Endodermal cell (in vitro differentiated cells): ENCODE data around the gene TULP4. TPM values are rescaled to one million over a fixed set of nuclear protein-coding genes. Genes with fewer than 3 reads are reported as not detected.
"Not testable (repeated sequence)": the region's sequence is repeated elsewhere in the genome, so short reads cannot be mapped to it uniquely, and the experiment has no call there.

Experiments used
- DNase-seq: peaks from one replicate; pipeline ENCODE4 v3.0.0-alpha.2; 2017
- H3K27ac ChIP-seq: 2 replicates; pipeline ENCODE4 v1.5.1; 2013; ENCODE audit warnings: mild to moderate bottlenecking, low read depth, low read length, moderate library complexity
- H3K27me3 ChIP-seq: 2 replicates; pipeline ENCODE4 v1.6.1; 2013; ENCODE audit warnings: mild to moderate bottlenecking, low read length, moderate library complexity; ENCODE audit not compliant: insufficient read depth, control insufficient read depth, poor library complexity, severe bottlenecking
- H3K36me3 ChIP-seq: 2 replicates; pipeline ENCODE4 v1.7.0; 2013; ENCODE audit warnings: mild to moderate bottlenecking, low read length, moderate library complexity; ENCODE audit not compliant: control insufficient read depth, insufficient read depth
- H3K4me1 ChIP-seq: one replicate; pipeline ENCODE4 v1.7.0; 2013; ENCODE audit warnings: low read length; ENCODE audit not compliant: control insufficient read depth, insufficient read depth
- H3K4me3 ChIP-seq: 2 replicates; pipeline ENCODE4 v1.5.1; 2013; ENCODE audit warnings: mild to moderate bottlenecking, low read length, moderate library complexity
- H3K9ac ChIP-seq: 2 replicates; pipeline ENCODE4 v1.6.1; 2013; ENCODE audit warnings: mild to moderate bottlenecking, low read length, moderate library complexity; ENCODE audit not compliant: poor library complexity, severe bottlenecking; ENCODE audit errors: extremely low read depth
- H3K9me3 ChIP-seq: 2 replicates; pipeline ENCODE4 v1.6.1; 2013; ENCODE audit warnings: mild to moderate bottlenecking, low read length, moderate library complexity; ENCODE audit not compliant: control insufficient read depth
- H3K27ac Mint-ChIP-seq: 2 replicates; pipeline ENCODE4 v1.8.0; 2020; ENCODE audit warnings: mixed read lengths
- H3K27me3 Mint-ChIP-seq: 2 replicates; pipeline ENCODE4 v1.8.0; 2021; ENCODE audit warnings: mild to moderate bottlenecking, mixed read lengths; ENCODE audit not compliant: insufficient read depth
- H3K36me3 Mint-ChIP-seq: 2 replicates; pipeline ENCODE4 v1.8.0; 2020; ENCODE audit warnings: low read depth, mixed read lengths
- H3K4me1 Mint-ChIP-seq: 2 replicates; pipeline ENCODE4 v1.8.0; 2020; ENCODE audit warnings: mixed read lengths
- H3K4me3 Mint-ChIP-seq: 2 replicates; pipeline ENCODE4 v1.8.0; 2020; ENCODE audit warnings: mild to moderate bottlenecking, moderate library complexity, mixed read lengths
- H3K9me3 Mint-ChIP-seq: 2 replicates; pipeline ENCODE4 v1.8.0; 2020; ENCODE audit warnings: mild to moderate bottlenecking, mixed read lengths
- WGBS, 2 experiments: methylation state at CpG; one replicate each; pipeline versions ENCODE4 v1.1.5 to v1.1.7; 2013; ENCODE audit warnings: missing lambda C conversion rate in 2 of 2, mixed read lengths in 1 of 2; ENCODE audit not compliant: insufficient coverage in 1 of 2, insufficient read length in 1 of 2; 5-methylcytosine and 5-hydroxymethylcytosine counted together
- total RNA-seq, 2 donors: library from RNA; stranded (reverse); fragmentation: NEBNext Ultra II Directional in 1 of 2; extraction: Animal tissue kit (Norgen Biotek cat#: 25700) in 1 of 2; gene quantifications; 2 replicates in 1 of 2; 3 replicates in 1 of 2; pipeline ENCODE4 v1.2.1, GENCODE V29; 2021
- TF ChIP-seq, protein P1 (sequence below): fragments of 200-600 bp; sonication (generic); conservative IDR thresholded peaks from 2 replicates; pipeline ENCODE4 v1.5.0; 2021; ENCODE audit warnings: antibody characterized with exemption, mild to moderate bottlenecking

TULP4 gene
- total RNA-seq, 2 donors from 2014 or later = 102 to 103 TPM

DNA sequence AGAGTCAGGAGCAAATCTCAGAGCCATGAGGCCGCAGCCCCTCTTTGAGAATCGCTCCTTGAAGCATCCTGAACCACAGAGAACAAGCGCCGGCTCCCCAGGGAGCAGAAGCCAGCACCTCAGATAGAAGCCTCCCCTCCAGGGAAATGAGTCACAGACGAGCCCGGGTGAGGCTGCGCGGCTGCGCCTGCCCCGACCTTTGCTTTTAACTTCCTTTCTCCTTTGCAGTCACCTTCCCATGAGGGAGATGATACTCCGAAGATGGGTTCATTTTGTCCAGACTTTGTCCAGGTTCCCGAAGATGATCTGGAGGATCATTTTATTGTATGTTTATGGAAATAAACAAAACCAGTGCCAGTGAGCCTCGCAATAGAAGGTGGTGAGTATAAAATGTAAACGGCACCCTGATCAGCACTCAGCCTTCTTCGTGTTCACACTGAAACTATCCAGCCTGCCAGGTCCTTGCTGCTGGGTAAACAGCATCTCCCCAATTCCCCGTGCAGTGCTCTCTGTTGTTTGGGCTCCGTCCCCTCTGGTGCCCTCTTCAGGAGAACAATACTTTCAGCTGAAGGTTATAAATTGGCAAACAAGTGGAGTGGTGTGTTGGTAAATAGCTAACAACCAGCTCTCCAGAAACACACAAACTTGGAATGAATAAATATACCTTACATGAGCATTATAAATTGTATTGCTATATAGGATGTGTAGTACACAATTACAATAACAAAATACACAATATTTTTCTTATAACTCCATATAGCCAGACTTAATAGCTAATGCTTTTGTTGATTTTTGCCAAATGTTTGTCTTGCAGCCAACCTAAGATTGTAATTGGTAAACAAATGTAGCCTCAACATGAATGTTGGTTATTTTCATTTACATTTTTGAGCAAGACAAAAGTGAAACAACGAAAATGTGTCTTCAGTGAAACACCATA lies 206.2 kb downstream of the TULP4 start:
- H3K4me1 ChIP-seq = no peaks in the 10 kb centered on the region
- DNase-seq = peak; percentile 91
- peak overlapping the region; percentile 67 for H3K4me3 ChIP-seq
- peak overlapping the region; percentile 24 for H3K27ac ChIP-seq
- peak overlapping the region; percentile 41 for H3K27ac Mint-ChIP-seq
- peak overlapping the region; percentile 51 for H3K4me3 Mint-ChIP-seq
- H3K9ac ChIP-seq = no peak overlapping the region
- H3K36me3 ChIP-seq = no peaks in the 10 kb centered on the region
- no peaks in the 10 kb centered on the region for H3K9me3 ChIP-seq
- no peaks in the 10 kb centered on the region for H3K36me3 Mint-ChIP-seq
- H3K27me3 ChIP-seq = no peaks in the 10 kb centered on the region
- peaks cover 9% of the 10 kb centered on the region for H3K27me3 Mint-ChIP-seq
- TF ChIP-seq, protein P1, sequence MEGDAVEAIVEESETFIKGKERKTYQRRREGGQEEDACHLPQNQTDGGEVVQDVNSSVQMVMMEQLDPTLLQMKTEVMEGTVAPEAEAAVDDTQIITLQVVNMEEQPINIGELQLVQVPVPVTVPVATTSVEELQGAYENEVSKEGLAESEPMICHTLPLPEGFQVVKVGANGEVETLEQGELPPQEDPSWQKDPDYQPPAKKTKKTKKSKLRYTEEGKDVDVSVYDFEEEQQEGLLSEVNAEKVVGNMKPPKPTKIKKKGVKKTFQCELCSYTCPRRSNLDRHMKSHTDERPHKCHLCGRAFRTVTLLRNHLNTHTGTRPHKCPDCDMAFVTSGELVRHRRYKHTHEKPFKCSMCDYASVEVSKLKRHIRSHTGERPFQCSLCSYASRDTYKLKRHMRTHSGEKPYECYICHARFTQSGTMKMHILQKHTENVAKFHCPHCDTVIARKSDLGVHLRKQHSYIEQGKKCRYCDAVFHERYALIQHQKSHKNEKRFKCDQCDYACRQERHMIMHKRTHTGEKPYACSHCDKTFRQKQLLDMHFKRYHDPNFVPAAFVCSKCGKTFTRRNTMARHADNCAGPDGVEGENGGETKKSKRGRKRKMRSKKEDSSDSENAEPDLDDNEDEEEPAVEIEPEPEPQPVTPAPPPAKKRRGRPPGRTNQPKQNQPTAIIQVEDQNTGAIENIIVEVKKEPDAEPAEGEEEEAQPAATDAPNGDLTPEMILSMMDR = peak; percentile 81
- WGBS, 2 experiments = 20 to 21% methylated on average over 8 to 18 of the region's 18 CpGs
- H3K9me3 Mint-ChIP-seq = peaks cover 2% of the 10 kb centered on the region
- peaks cover 9% of the 10 kb centered on the region for H3K4me1 Mint-ChIP-seq

DNA sequence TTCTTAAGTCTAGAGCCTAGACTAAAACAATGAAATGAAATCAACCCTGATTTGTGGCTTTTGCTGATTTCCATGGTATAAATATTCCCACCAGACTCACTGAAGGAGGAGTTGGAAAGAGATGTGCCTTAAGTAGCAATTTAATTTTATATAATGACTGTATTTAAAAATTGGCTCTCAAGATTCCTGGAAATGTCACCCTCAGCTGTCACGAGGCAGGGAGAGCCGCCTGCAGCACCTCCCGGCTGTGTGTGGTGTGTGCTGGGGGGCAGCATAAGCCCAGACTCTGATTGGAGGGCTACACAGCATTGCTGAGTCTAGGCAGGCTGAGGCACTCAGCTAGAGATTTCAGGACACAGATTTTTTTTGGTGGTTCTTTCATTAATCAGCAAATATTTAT lies 207.0 kb downstream of the TULP4 start:
- peaks cover 10% of the 10 kb centered on the region for H3K9me3 Mint-ChIP-seq
- no peaks in the 10 kb centered on the region for H3K36me3 ChIP-seq
- no peaks in the 10 kb centered on the region for H3K4me1 ChIP-seq
- H3K9me3 ChIP-seq = no peaks in the 10 kb centered on the region
- TF ChIP-seq, protein P1 = no peak
- peaks cover 9% of the 10 kb centered on the region for H3K4me1 Mint-ChIP-seq
- no peak overlapping the region for H3K4me3 ChIP-seq
- H3K27ac ChIP-seq = no peak overlapping the region
- no peak overlapping the region for H3K27ac Mint-ChIP-seq
- 90 to 100% methylated on average over 3 of the region's 3 CpGs for WGBS, 2 experiments
- peaks cover 13% of the 10 kb centered on the region for H3K27me3 Mint-ChIP-seq
- H3K4me3 Mint-ChIP-seq = no peak overlapping the region
- DNase-seq = no peak
- H3K27me3 ChIP-seq = no peaks in the 10 kb centered on the region
- no peak overlapping the region for H3K9ac ChIP-seq
- H3K36me3 Mint-ChIP-seq = no peaks in the 10 kb centered on the region

DNA sequence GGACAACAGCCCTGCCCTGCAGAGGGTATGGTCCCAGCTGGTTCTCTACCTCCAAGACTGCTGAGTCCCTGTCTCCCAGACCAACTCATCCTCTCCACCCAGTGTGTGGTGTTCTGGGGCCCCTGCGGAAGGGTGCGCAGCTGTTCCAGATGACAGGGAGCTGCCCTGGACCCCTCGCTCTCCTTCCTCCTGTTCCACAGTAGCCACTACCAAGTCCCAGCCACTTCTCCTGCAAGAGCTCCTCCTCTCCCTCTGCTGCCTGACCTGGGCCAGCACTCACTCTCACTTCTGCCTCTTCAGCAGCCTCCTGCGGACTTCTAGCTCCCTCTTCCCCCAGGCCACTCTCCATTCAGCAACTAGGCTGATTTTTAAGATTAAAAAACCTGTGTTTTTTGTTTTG lies 207.5 kb downstream of the TULP4 start:
- no peaks in the 10 kb centered on the region for H3K36me3 ChIP-seq
- peak; percentile 52 for DNase-seq
- Mint-ChIP-seq H3K4me3 (no peak overlapping the region), H3K9me3 (peaks cover 12% of the 10 kb centered on the region), H3K4me1 (peaks cover 9% of the 10 kb centered on the region), H3K27ac (no peak overlapping the region), H3K27me3 (peaks cover 18% of the 10 kb centered on the region), H3K36me3 (no peaks in the 10 kb centered on the region)
- WGBS, 2 experiments = 73% methylated on average over 4 of the region's 4 CpGs; no CpG with 5 or more reads in 1 of the 2 experiments
- H3K27ac ChIP-seq = no peak overlapping the region
- H3K9me3 ChIP-seq = no peaks in the 10 kb centered on the region
- H3K9ac ChIP-seq = no peak overlapping the region
- H3K4me3 ChIP-seq = no peak overlapping the region
- TF ChIP-seq, protein P1 = no peak
- H3K4me1 ChIP-seq = no peaks in the 10 kb centered on the region
- no peaks in the 10 kb centered on the region for H3K27me3 ChIP-seq

DNA sequence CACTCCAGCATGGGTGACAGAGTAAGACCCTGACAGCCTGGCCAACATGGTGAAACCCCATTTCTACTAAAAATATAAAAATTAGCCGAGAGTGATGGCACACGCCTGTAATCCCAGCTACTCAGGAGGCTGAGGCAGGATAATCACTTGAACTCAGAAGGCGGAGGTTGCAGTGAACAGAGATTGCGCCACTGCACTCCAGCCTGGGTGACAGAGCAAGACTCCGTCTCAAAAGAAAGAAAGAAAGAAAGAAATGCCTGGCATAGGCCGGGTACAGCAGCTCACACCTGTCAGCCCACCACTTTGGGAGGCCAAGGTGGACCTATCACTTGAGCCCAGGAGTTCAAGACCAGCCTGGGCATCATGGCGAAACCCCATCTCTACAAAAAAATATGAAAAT lies 208.7 kb downstream of the TULP4 start:
- H3K27ac Mint-ChIP-seq, H3K4me1 Mint-ChIP-seq, H3K4me3 ChIP-seq, H3K9me3 ChIP-seq, H3K27ac ChIP-seq, H3K36me3 ChIP-seq, H3K4me1 ChIP-seq, H3K27me3 ChIP-seq, H3K4me3 Mint-ChIP-seq, H3K36me3 Mint-ChIP-seq, H3K9ac ChIP-seq: not testable (repeated sequence)
- Mint-ChIP-seq H3K9me3 (peaks cover 13% of the 10 kb centered on the region), H3K27me3 (peaks cover 27% of the 10 kb centered on the region)
- 86 to 92% methylated on average over 6 to 7 of the region's 7 CpGs for WGBS, 2 experiments
- DNase-seq = peak; percentile 5
